Activated CD8-positive, alpha-beta memory T cell treated with anti-CD3 and anti-CD28 coated beads for 36 hours (primary cell): ENCODE measurements around the gene YEATS2. TPM values are rescaled to one million over a fixed set of nuclear protein-coding genes. Genes with fewer than 3 reads are reported as not detected.
"Not testable (repeated sequence)": the region's sequence is repeated elsewhere in the genome, so short reads cannot be mapped to it uniquely, and the experiment has no call there.

Experiments
- CTCF ChIA-PET: fragments of 350-600 bp; sonication (Branson Sonifier 250); formaldehyde crosslinking; loops from one replicate; lab custom pipeline; 2021; ENCODE audit warnings: antibody characterized with exemption; lab: Charles Lee
- POLR2A ChIA-PET: fragments of 350-600 bp; sonication (Branson Sonifier 250); formaldehyde crosslinking; loops from one replicate; lab custom pipeline; 2021; ENCODE audit warnings: antibody characterized with exemption; lab: Charles Lee
- total RNA-seq, 2 experiments: library from RNA; stranded (reverse); gene quantifications; one replicate each; pipeline ENCODE4 v1.2.3, GENCODE V29; 2021

Gene YEATS2
- total RNA-seq = 10 to 100 TPM; 44.1 to 46.6 TPM

GRCh38 chr3:183697610-183698317, at the start of gene YEATS2:
Gene YEATS2, plus strand, starts transcription at chr3:183697797. Its CDS starts 17,366 bp downstream, at chr3:183715163.
- CTCF ChIA-PET = interaction anchor here (1.0 kb wide), 1 partner anchor 187 kb away, joined by 3 read pairs; the partner anchor contains the start of gene PARL
- POLR2A ChIA-PET = interaction anchor here (0.7 to 1.9 kb wide), 6 partner anchors 12 to 250 kb away, joined by 3 to 31 read pairs (median 4); partner anchors contain the start of genes KLHL24 and KLHL6

- ChIA-PET CTCF (interaction anchor here (1.4 kb wide), 1 partner anchor 42 kb away, joined by 3 read pairs; no protein-coding TSS in a partner anchor), POLR2A (no interaction called here)
Measured at GRCh38 chr3:183650554-183650953, 47.0 kb upstream of the YEATS2 start.

GRCh38 chr3:183653209-183654064, 44.2 kb upstream of the YEATS2 start:
- POLR2A ChIA-PET = no interaction called here
- CTCF ChIA-PET = no interaction called here

GRCh38 chr3:183654727-183655126, 42.9 kb upstream of the YEATS2 start:
- ChIA-PET POLR2A (no interaction called here), CTCF (interaction anchor here (0.5 kb wide), 1 partner anchor 9 kb away, joined by 3 read pairs; no protein-coding TSS in a partner anchor)

DNA sequence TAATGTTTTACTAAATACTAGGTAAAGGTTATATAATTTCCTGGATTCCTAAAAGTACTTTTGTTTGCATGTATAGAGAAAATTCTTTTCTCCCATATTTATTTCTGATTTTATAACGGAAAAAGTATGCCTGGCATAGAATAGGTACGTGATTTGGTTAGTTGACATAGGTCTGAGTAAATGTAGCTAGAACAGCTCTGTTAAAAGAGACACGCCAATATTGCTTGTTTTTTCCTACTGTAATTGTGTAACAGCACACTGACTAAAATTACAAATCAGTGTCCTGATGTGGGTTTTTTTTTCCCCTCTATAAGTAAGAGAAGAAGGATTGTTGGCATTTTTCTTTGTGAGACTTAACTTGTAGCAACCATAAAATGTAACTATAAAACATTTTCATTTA, 35.5 kb upstream of the YEATS2 start:
- POLR2A ChIA-PET = interaction anchor here (1.2 kb wide), 1 partner anchor 25 kb away, joined by 5 read pairs; no protein-coding TSS in a partner anchor

GRCh38 chr3:183664913-183665381, 32.6 kb upstream of the YEATS2 start:
- CTCF ChIA-PET = no interaction called here
- POLR2A ChIA-PET = no interaction called here

More for the DNA sequence above, 35.5 kb upstream of the YEATS2 start:
- CTCF ChIA-PET = no interaction called here

- ChIA-PET POLR2A (no interaction called here), CTCF (no interaction called here)
Measured at GRCh38 chr3:183680061-183680460, 17.5 kb upstream of the YEATS2 start.

DNA sequence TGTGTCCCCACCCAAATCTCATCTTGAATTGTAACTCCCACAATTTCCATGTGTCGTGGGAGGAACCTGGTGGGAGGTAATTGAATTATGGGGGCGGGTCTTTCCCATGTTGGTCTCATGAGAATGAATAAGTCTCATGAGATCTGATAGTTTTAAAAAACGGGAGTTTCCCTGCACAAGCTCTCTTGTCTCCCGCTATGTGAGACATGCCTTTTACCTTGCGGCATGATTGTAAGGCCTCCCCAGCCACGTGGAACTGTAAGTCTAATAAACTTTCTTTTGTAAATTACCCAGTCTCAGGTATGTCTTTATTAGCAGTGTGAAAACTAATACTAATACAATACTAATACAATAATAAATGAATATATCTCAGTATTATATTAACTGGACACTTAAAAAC, 9.9 kb upstream of the YEATS2 start:
- POLR2A ChIA-PET = no interaction called here
- CTCF ChIA-PET = no interaction called here

DNA sequence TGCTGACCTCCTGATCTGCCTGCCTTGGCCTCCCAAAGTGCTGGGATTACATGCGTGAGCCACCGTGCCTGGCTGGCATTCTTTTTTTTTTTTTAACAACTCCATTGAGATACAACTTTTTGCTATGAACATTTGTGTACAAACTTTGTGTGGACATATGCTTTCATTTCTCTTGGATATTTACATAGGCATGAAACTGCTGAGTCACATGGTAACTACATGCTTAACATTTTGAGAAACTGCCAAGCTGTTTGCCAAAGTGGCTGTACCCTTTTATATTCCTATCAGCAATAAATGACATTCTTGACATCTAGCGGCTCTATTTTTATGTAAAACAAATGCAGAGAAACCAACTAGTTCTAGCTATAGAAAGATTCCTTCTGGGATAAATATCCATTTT, 8.7 kb upstream of the YEATS2 start:
- ChIA-PET POLR2A (no interaction called here), CTCF (no interaction called here)

DNA sequence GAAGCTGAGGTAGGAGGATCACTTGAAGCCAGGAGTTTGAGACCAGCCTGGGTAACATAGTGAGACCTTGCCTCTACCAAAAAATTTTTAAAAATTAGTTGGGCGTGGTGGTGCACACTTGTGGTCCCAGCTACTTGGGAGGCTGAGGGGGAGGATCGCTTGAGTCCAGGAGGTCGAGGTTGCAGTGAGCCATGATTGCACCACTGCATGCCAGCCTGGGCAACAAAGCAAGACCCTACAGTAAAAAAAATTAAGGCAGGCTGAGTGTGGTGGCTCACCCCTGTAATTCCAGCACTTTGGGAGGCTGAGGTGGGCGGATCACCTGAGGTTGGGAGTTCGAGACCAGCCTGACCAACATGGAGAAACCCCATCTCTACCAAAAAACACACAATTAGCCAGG, 8.0 kb upstream of the YEATS2 start:
- POLR2A ChIA-PET, CTCF ChIA-PET: not testable (repeated sequence)

GRCh38 chr3:183690402-183690995, 7.1 kb upstream of the YEATS2 start:
- POLR2A ChIA-PET = no interaction called here
- CTCF ChIA-PET = interaction anchor here (0.8 kb wide), 1 partner anchor 85 kb away, joined by 3 read pairs; no protein-coding TSS in a partner anchor

GRCh38 chr3:183692436-183692835, 5.2 kb upstream of the YEATS2 start:
- CTCF ChIA-PET = interaction anchor here (1.0 to 1.2 kb wide), 2 partner anchors 12 to 42 kb away, joined by 3 read pairs; no protein-coding TSS in a partner anchor
- POLR2A ChIA-PET = no interaction called here

GRCh38 chr3:183695569-183696364, 1.8 kb upstream of the YEATS2 start:
- CTCF ChIA-PET = interaction anchor here (0.6 kb wide), 1 partner anchor 54 kb away, joined by 5 read pairs; no protein-coding TSS in a partner anchor
- POLR2A ChIA-PET = no interaction called here

DNA sequence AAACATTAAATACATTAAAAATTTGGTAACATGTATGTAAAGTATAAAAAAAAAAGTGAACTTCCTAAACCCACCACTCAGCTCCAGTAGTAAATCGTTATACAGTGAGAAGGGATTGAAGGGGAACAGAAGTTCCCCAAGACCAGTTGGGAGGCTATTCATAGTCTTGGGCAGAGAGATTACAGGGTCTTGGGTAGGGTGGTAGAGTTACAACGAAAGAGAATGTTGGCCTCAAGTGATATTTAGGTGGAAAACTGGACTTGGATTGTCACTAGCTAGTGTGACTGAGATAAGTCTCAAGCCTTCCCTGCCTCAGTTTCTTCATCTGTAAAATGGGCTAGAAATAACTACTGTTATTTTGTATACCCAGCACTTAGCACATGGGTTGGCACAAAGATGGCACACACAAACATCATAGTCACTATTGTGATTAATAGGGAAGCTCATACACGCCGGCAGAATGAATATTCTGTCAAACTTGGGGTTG, 431 bp upstream of the YEATS2 start:
- CTCF ChIA-PET = interaction anchor here (1.0 kb wide), 1 partner anchor 187 kb away, joined by 3 read pairs; the partner anchor contains the start of gene PARL
- POLR2A ChIA-PET = interaction anchor here (0.7 to 1.9 kb wide), 5 partner anchors 13 to 249 kb away, joined by 3 to 31 read pairs (median 3); partner anchors contain the start of genes KLHL24 and KLHL6

GRCh38 chr3:183698318-183698751, 738 bp downstream of the YEATS2 start:
- ChIA-PET POLR2A (interaction anchor here (0.9 to 1.9 kb wide), 3 partner anchors 62 to 229 kb away, joined by 3 to 31 read pairs (median 5); partner anchors contain the start of genes KLHL24 and KLHL6), CTCF (no interaction called here)

GRCh38 chr3:183698756-183699155, 1.2 kb downstream of the YEATS2 start:
- POLR2A ChIA-PET = interaction anchor here (1.9 kb wide), 1 partner anchor 63 kb away, joined by 31 read pairs; the partner anchor contains the start of gene KLHL24
- CTCF ChIA-PET = interaction anchor here (0.6 kb wide), 1 partner anchor 17 kb away, joined by 3 read pairs; no protein-coding TSS in a partner anchor

DNA sequence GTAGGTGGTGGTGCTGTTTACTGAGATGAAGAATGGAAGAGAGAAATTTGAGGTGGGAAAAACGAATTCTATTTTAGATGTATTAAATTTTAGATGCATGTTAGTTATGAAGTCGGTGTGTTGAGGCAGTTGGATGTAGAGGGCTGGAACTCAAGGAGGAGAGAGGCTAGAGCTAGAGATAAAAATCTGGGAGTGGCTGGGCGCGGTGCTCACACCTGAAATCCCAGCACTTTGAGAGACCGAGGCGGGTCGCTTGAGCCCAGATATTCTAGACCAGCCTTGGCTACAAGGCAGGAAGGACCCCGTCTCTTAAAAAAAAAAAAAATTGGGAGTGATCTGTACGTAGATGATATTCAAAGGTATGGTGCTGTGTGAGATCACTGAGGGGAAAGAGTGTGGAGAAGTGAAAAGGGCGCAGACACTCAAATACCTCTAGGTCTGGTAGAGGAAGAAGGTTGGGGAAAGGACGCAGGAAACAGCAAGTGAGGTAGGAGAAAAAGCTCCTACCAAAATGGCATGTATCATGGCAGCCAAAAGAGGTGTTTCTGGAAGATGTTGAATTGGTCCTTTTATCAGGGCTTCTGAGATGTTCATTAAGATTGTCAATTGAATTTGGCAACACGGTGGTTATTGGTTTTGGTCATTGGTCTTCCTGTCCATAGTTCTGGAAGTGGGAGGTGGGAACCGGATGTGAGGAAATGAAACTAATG, 1.8 kb downstream of the YEATS2 start:
- CTCF ChIA-PET = interaction anchor here (0.6 kb wide), 2 partner anchors 16 to 67 kb away, joined by 3 to 4 read pairs; no protein-coding TSS in a partner anchor
- POLR2A ChIA-PET = interaction anchor here (0.7 kb wide), 1 partner anchor 32 kb away, joined by 3 read pairs; no protein-coding TSS in a partner anchor
